Activated naive CD4-positive, alpha-beta T cell treated with anti-CD3 and anti-CD28 coated beads for 36 hours (primary cell): Measurements from ENCODE around the gene FAM168B. TPM values are rescaled to one million over a fixed set of nuclear protein-coding genes. Genes with fewer than 3 reads are reported as not detected.
"Not testable (repeated sequence)": the region's sequence is repeated elsewhere in the genome, so short reads cannot be mapped to it uniquely, and the experiment has no call there.

Source experiments
- CTCF ChIA-PET: fragments of 350-600 bp; sonication (Branson Sonifier 250); formaldehyde crosslinking; loops from one replicate; lab custom pipeline; 2021; ENCODE audit warnings: antibody characterized with exemption; lab: Charles Lee
- DNase-seq: peaks from one replicate; pipeline ENCODE4 v3.0.0-alpha.2; 2020
- H3K27ac Mint-ChIP-seq: one replicate; pipeline ENCODE4 v1.8.0; 2021; ENCODE audit warnings: mild to moderate bottlenecking, mixed read lengths
- H3K27me3 Mint-ChIP-seq: one replicate; pipeline ENCODE4 v1.8.0; 2021; ENCODE audit warnings: low read depth, mixed read lengths
- H3K36me3 Mint-ChIP-seq: one replicate; pipeline ENCODE4 v1.8.0; 2021; ENCODE audit warnings: low read depth, mixed read lengths
- H3K4me1 Mint-ChIP-seq: one replicate; pipeline ENCODE4 v1.8.0; 2021; ENCODE audit warnings: low read depth, mixed read lengths
- H3K4me3 Mint-ChIP-seq: one replicate; pipeline ENCODE4 v1.8.0; 2021; ENCODE audit warnings: mild to moderate bottlenecking, moderate library complexity, mixed read lengths
- H3K9me3 Mint-ChIP-seq: one replicate; pipeline ENCODE4 v1.8.0; 2021; ENCODE audit warnings: mixed read lengths
- intact Hi-C: fragments of 100-400 bp; cut with micrococcal nuclease; formaldehyde crosslinking; loops from one replicate; pipeline ENCODE4 v1.15.1; 2023
- total RNA-seq, 2 experiments: library from RNA; stranded (reverse); gene quantifications; one replicate each; pipeline ENCODE4 v1.2.3, GENCODE V29; 2021

The FAM168B gene
- total RNA-seq, 2 experiments from 2014 or later: 52.7 to 55.0 TPM

DNA sequence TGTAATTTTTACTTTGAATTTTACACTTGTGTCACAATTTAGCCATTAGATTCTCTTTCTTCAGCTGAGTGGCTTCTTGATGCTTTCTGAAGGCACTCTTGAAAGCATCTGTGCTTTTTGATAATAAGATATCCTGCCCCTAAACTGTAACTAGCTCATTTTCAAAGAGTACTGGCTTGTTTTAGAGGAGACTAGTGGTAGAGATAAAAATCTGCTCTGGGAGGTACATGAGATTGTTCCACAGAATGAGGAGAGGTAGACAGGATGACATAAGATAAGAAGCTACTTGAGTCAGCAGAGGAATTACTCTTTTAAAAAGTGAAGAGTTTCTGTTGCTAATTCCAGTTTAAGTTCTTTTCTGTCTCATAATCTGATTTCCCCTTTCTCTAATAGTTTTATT is 22.5 kb upstream of the FAM168B start:
- no peak for DNase-seq
- no peaks in the 10 kb centered on the region for H3K27me3 Mint-ChIP-seq
- CTCF ChIA-PET: no interaction called here
- H3K36me3 Mint-ChIP-seq: peaks cover 50% of the 10 kb centered on the region
- no peak overlapping the region for H3K27ac Mint-ChIP-seq
- no peak overlapping the region for H3K4me3 Mint-ChIP-seq
- intact Hi-C loops: loop anchor here (1.0 kb wide), 2 partner anchors 9 to 49 kb away; no protein-coding TSS in a partner anchor
- peaks cover 17% of the 10 kb centered on the region for H3K9me3 Mint-ChIP-seq
- peaks cover 60% of the 10 kb centered on the region for H3K4me1 Mint-ChIP-seq

DNA sequence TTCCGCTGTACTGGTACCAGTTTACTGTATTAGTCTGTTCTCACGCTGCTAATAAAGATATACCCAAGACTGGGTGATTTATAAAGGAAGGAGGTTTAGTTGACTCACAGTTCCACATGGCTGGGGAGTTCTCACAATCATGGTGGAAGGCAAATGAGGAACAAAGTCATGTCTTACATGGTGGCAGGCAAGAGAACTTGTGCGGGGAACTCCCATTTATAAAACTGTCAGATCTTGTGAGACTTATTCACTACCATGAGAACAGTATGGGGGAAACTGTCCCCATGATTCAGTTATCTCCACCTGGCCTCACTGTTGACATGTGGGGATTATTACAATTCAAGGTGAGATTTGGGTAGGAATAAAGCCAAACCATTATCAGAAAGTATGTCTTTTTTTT is 21.7 kb upstream of the FAM168B start:
- H3K27ac Mint-ChIP-seq, CTCF ChIA-PET, H3K27me3 Mint-ChIP-seq, H3K4me3 Mint-ChIP-seq: not testable (repeated sequence)
- Mint-ChIP-seq H3K36me3 (peaks cover 55% of the 10 kb centered on the region), H3K9me3 (peaks cover 17% of the 10 kb centered on the region), H3K4me1 (peaks cover 67% of the 10 kb centered on the region)
- peak; percentile 22 for DNase-seq
- intact Hi-C loops: loop anchor here (1.0 kb wide), 2 partner anchors 9 to 49 kb away; no protein-coding TSS in a partner anchor

DNA sequence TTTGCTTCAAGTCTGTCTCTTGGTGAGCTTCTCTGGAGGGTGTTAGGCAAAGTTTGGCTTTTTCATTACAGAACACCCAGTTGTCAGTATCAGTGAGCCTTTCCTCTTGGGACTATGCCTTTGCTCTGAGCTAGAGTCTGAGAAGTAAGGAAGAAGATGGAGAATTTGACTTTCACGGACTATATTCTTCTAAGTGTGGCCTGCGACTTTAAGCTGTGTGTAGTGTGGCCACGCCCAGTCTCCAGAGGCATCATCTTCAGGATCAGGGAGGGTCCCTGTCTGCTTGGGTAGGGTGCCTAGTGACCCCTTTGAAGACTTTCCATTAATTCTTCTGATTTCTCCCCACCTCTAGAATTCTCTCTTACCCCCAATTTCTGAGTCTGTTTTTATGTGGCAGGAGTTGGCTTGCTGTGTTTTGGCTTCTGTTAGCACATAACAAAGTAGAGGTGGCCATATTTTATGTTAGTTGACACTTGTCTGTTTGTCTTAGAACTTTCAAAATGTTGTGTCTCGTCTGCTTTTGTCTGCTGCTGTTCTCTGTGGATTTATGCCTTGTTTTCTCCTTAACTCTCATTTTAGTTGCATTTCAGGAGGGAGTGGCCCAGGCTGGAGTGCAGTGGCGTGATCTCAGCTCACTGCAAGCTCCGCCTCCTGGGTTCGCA is 20.4 kb upstream of the FAM168B start:
- CTCF ChIA-PET: no interaction called here
- intact Hi-C loops: no loop called here
- Mint-ChIP-seq H3K9me3 (peaks cover 17% of the 10 kb centered on the region), H3K4me3 (no peak overlapping the region), H3K4me1 (peaks cover 68% of the 10 kb centered on the region), H3K27me3 (no peaks in the 10 kb centered on the region), H3K27ac (no peak overlapping the region), H3K36me3 (peaks cover 58% of the 10 kb centered on the region)
- no peak for DNase-seq

- H3K4me1 Mint-ChIP-seq: peaks cover 69% of the 10 kb centered on the region
- no peak overlapping the region for H3K27ac Mint-ChIP-seq
- CTCF ChIA-PET: interaction anchor here (0.9 kb wide), 1 partner anchor 23 kb away, joined by 4 read pairs; no protein-coding TSS in a partner anchor
- no peak overlapping the region for H3K4me3 Mint-ChIP-seq
- intact Hi-C loops: no loop called here
- no peaks in the 10 kb centered on the region for H3K27me3 Mint-ChIP-seq
- peaks cover 17% of the 10 kb centered on the region for H3K9me3 Mint-ChIP-seq
- no peak for DNase-seq
- H3K36me3 Mint-ChIP-seq: peaks cover 49% of the 10 kb centered on the region
Measured at GRCh38 chr2:131112529-131112928, 19.3 kb upstream of the FAM168B start.

DNA sequence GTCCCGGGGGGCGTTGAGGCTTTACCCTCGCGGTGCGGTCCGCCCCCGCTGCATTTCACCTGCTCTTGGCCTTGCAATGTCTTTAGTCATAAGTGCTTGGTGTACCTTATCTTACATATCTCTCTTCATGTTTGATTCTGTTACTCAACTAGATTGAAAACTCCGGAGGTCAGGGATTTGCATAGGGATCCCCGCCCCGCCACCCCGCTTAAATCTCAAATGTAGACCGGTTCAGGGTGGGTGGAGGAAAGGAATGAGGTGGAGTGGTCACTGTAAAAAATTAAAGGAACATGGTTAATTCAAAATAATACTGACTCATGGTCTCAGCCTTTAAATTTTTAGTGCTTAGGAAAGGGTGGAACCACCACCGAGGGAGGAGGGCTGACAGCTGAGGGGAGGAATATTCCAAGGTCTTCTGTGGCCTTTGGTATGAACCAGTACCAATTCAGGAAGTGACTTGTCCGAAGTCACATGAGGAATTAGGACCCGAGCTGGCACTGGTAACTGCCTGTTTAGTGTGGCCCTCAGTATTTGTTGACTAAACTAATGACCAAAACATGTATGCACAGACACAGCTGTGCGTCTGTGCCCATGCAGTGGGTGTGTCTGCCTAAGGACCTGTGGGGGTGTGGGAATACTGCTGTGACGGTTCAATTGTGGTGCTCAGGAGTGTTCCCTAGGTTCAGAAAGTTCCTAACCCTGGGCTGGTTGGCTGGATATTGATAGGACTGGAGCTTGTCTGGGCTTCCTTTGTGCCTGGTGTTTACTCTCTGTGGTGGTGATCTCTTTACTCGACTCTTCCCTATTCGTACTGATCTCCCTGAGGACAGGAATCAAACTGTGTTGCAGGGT is 12.9 kb upstream of the FAM168B start:
- Mint-ChIP-seq H3K4me3 (peak overlapping the region; percentile 93), H3K27ac (peak overlapping the region; percentile 98), H3K4me1 (peaks cover 48% of the 10 kb centered on the region), H3K9me3 (no peaks in the 10 kb centered on the region), H3K36me3 (peaks cover 18% of the 10 kb centered on the region), H3K27me3 (no peaks in the 10 kb centered on the region)
- CTCF ChIA-PET: no interaction called here
- DNase-seq: peak; percentile 41
- intact Hi-C loops: loop anchor here (1.0 to 10.0 kb wide), 6 partner anchors 9 to 731 kb away; partner anchors contain the start of gene MZT2A

GRCh38 chr2:131105156-131105949 is 12.1 kb upstream of the FAM168B start, which contains the start of gene PLEKHB2:
Gene PLEKHB2, plus strand, starts transcription at chr2:131105336. Its CDS starts 15,606 bp downstream, at chr2:131120942.
- Mint-ChIP-seq H3K9me3 (no peaks in the 10 kb centered on the region), H3K4me1 (peaks cover 40% of the 10 kb centered on the region), H3K4me3 (peak within 1 kb of the TSS; percentile 93), H3K27me3 (no peaks in the 10 kb centered on the region), H3K36me3 (peaks cover 13% of the 10 kb centered on the region), H3K27ac (peak within 1 kb of the TSS; percentile 98)
- DNase-seq: peak; percentile 92
- CTCF ChIA-PET: interaction anchor here (3.2 kb wide), 1 partner anchor 13 kb away, joined by 15 read pairs; no protein-coding TSS in a partner anchor
- intact Hi-C loops: loop anchor here (1.0 to 10.0 kb wide), 4 partner anchors 49 to 731 kb away; no protein-coding TSS in a partner anchor

- Mint-ChIP-seq H3K27ac (peak overlapping the region; percentile 98), H3K9me3 (no peaks in the 10 kb centered on the region), H3K4me3 (peak overlapping the region; percentile 93), H3K4me1 (peaks cover 36% of the 10 kb centered on the region), H3K36me3 (peaks cover 9% of the 10 kb centered on the region), H3K27me3 (no peaks in the 10 kb centered on the region)
- intact Hi-C loops: loop anchor here (1.0 to 10.0 kb wide), 7 partner anchors 11 to 762 kb away; partner anchors contain the start of genes FAM168B and IMP4
- CTCF ChIA-PET: interaction anchor here (0.6 to 3.2 kb wide), 4 partner anchors 10 to 390 kb away, joined by 3 to 15 read pairs (median 4); no protein-coding TSS in a partner anchor
- peak; percentile 55 for DNase-seq
Measured at GRCh38 chr2:131104487-131105155, 11.4 kb upstream of the FAM168B start.

- no peak for DNase-seq
- intact Hi-C loops: loop anchor here (10.0 kb wide), 1 partner anchor 728 kb away; no protein-coding TSS in a partner anchor
- H3K27me3 Mint-ChIP-seq: no peaks in the 10 kb centered on the region
- H3K4me1 Mint-ChIP-seq: peaks cover 27% of the 10 kb centered on the region
- peak overlapping the region; percentile 66 for H3K27ac Mint-ChIP-seq
- H3K36me3 Mint-ChIP-seq: peaks cover 5% of the 10 kb centered on the region
- CTCF ChIA-PET: interaction anchor here (0.7 to 3.2 kb wide), 2 partner anchors 11 to 45 kb away, joined by 3 to 15 read pairs; no protein-coding TSS in a partner anchor
- no peak overlapping the region for H3K4me3 Mint-ChIP-seq
- no peaks in the 10 kb centered on the region for H3K9me3 Mint-ChIP-seq
Measured at GRCh38 chr2:131103165-131103564, 9.9 kb upstream of the FAM168B start.

- Mint-ChIP-seq H3K36me3 (no peaks in the 10 kb centered on the region), H3K4me1 (peaks cover 16% of the 10 kb centered on the region), H3K9me3 (no peaks in the 10 kb centered on the region), H3K27me3 (no peaks in the 10 kb centered on the region), H3K27ac (peak overlapping the region; percentile 92), H3K4me3 (peak overlapping the region; percentile 85)
- no peak for DNase-seq
- CTCF ChIA-PET: interaction anchor here (0.8 kb wide), 1 partner anchor 10 kb away, joined by 3 read pairs; no protein-coding TSS in a partner anchor
- intact Hi-C loops: no loop called here
Measured at GRCh38 chr2:131094463-131095281, 1.4 kb upstream of the FAM168B start.

- Mint-ChIP-seq H3K36me3 (peaks cover 3% of the 10 kb centered on the region), H3K27me3 (no peaks in the 10 kb centered on the region), H3K27ac (peak overlapping the region; percentile 92), H3K9me3 (no peaks in the 10 kb centered on the region), H3K4me3 (peak overlapping the region; percentile 85), H3K4me1 (peaks cover 18% of the 10 kb centered on the region)
- intact Hi-C loops: loop anchor here (1.0 to 2.0 kb wide), 7 partner anchors 10 to 752 kb away; partner anchors contain the start of genes IMP4 and MZT2A
- CTCF ChIA-PET: interaction anchor here (0.8 to 1.0 kb wide), 2 partner anchors 10 to 53 kb away, joined by 3 to 6 read pairs; no protein-coding TSS in a partner anchor
- DNase-seq: peak; percentile 53
Measured at GRCh38 chr2:131093696-131094462, 619 bp upstream of the FAM168B start.
